Measurements from ENCODE around the gene MMRN2.
A peak's percentile ranks its signal among the peaks of the same experiment; 100 is the strongest.

Gene MMRN2

GRCh38 chr10:86970162-86970981 lies 13.0 kb upstream of the MMRN2 start:
- TF ChIP-seq SIN3A (IDR thresholded peaks at IDR 0.05; ENCODE audit: borderline replicate concordance, insufficient read depth, low read length) (no peak), POLR2AphosphoS5 (IDR thresholded peaks at IDR 0.05; ENCODE audit: low read depth, low read length) (no peak), FOXP2 (optimal IDR thresholded peaks at IDR 0.05; ENCODE audit: borderline replicate concordance, extremely low read depth, extremely low read length, insufficient read depth) (no peak), TAF1 (IDR thresholded peaks at IDR 0.05; ENCODE audit: borderline replicate concordance, insufficient read depth, low read length) (no peak)
- TF ChIP-seq, protein P1, sequence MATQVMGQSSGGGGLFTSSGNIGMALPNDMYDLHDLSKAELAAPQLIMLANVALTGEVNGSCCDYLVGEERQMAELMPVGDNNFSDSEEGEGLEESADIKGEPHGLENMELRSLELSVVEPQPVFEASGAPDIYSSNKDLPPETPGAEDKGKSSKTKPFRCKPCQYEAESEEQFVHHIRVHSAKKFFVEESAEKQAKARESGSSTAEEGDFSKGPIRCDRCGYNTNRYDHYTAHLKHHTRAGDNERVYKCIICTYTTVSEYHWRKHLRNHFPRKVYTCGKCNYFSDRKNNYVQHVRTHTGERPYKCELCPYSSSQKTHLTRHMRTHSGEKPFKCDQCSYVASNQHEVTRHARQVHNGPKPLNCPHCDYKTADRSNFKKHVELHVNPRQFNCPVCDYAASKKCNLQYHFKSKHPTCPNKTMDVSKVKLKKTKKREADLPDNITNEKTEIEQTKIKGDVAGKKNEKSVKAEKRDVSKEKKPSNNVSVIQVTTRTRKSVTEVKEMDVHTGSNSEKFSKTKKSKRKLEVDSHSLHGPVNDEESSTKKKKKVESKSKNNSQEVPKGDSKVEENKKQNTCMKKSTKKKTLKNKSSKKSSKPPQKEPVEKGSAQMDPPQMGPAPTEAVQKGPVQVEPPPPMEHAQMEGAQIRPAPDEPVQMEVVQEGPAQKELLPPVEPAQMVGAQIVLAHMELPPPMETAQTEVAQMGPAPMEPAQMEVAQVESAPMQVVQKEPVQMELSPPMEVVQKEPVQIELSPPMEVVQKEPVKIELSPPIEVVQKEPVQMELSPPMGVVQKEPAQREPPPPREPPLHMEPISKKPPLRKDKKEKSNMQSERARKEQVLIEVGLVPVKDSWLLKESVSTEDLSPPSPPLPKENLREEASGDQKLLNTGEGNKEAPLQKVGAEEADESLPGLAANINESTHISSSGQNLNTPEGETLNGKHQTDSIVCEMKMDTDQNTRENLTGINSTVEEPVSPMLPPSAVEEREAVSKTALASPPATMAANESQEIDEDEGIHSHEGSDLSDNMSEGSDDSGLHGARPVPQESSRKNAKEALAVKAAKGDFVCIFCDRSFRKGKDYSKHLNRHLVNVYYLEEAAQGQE (IDR thresholded peaks at IDR 0.05; ENCODE audit: insufficient read depth in 1 of 2, low read depth in 2 of 2, low read length in 2 of 2) = no peak

GRCh38 chr10:86969421-86970041 lies 12.1 kb upstream of the MMRN2 start:
- TF ChIP-seq, protein P1 (IDR thresholded peaks at IDR 0.05; ENCODE audit: insufficient read depth in 1 of 2, low read depth in 2 of 2, low read length in 2 of 2) = peak in 1 of 2 experiments; percentile 61; a peak in 2 of 4 replicates
- TF ChIP-seq FOXP2 (optimal IDR thresholded peaks at IDR 0.05; ENCODE audit: borderline replicate concordance, extremely low read depth, extremely low read length, insufficient read depth) = no peak

GRCh38 chr10:86968994-86969355 lies 11.6 kb upstream of the MMRN2 start:
- TF ChIP-seq TAF1 (IDR thresholded peaks at IDR 0.05; ENCODE audit: borderline replicate concordance, insufficient read depth, low read length) (no peak), FOXP2 (optimal IDR thresholded peaks at IDR 0.05; ENCODE audit: borderline replicate concordance, extremely low read depth, extremely low read length, insufficient read depth) (no peak), SIN3A (IDR thresholded peaks at IDR 0.05; ENCODE audit: borderline replicate concordance, insufficient read depth, low read length) (no peak), POLR2AphosphoS5 (IDR thresholded peaks at IDR 0.05; ENCODE audit: low read depth, low read length) (no peak)
- TF ChIP-seq, protein P1 (IDR thresholded peaks at IDR 0.05; ENCODE audit: insufficient read depth in 1 of 2, low read depth in 2 of 2, low read length in 2 of 2) = no peak

GRCh38 chr10:86968271-86968993 lies 11.0 kb upstream of the MMRN2 start, which contains the start of gene ADIRF:
Gene ADIRF, plus strand, starts transcription at chr10:86968482. Its CDS starts 63 bp downstream, at chr10:86968545.
- TF ChIP-seq SIN3A (IDR thresholded peaks at IDR 0.05; ENCODE audit: borderline replicate concordance, insufficient read depth, low read length) = no peak
- TF ChIP-seq POLR2AphosphoS5 (IDR thresholded peaks at IDR 0.05; ENCODE audit: low read depth, low read length) = no peak
- TF ChIP-seq TAF1 (IDR thresholded peaks at IDR 0.05; ENCODE audit: borderline replicate concordance, insufficient read depth, low read length) = no peak
- TF ChIP-seq, protein P1 (IDR thresholded peaks at IDR 0.05; ENCODE audit: insufficient read depth in 1 of 2, low read depth in 2 of 2, low read length in 2 of 2) = no peak
- no peak for TF ChIP-seq FOXP2 (optimal IDR thresholded peaks at IDR 0.05; ENCODE audit: borderline replicate concordance, extremely low read depth, extremely low read length, insufficient read depth)
